ENCODE data around the gene CTTNBP2. TPM values are rescaled to one million over a fixed set of nuclear protein-coding genes. Genes with fewer than 3 reads are reported as not detected.

The CTTNBP2 gene
- total and polyA plus RNA-seq, 9 donors, result 2.6 to 18.4 (median 10.0) TPM

- H3K4me3 ChIP-seq, result no peak overlapping the region
- WGBS, 3 donors, result 88 to 96% (median 91%) methylated on average over 6 of the region's 6 CpGs
- intact Hi-C loops (cut with DNase I), result no loop called here
- H3K27me3 ChIP-seq, result no peaks in the 10 kb centered on the region
- H3K4me1 ChIP-seq (ENCODE audit: insufficient read depth), result no peaks in the 10 kb centered on the region
- no peak for DNase-seq
- H3K27ac ChIP-seq, result no peak overlapping the region
- H3K36me3 ChIP-seq, result no peaks in the 10 kb centered on the region
- no peak for TF ChIP-seq EP300 (IDR thresholded peaks at IDR 0.05)
- no peak for TF ChIP-seq CTCF (IDR thresholded peaks at IDR 0.05)
- TF ChIP-seq POLR2A (IDR thresholded peaks at IDR 0.05), result no peak
- H3K9me3 ChIP-seq, result no peaks in the 10 kb centered on the region
Observed at GRCh38 chr7:117731455-117731854, 141.8 kb downstream of the CTTNBP2 start.

- H3K9me3 ChIP-seq, result no peaks in the 10 kb centered on the region
- intact Hi-C loops (cut with DNase I), result no loop called here
- no peaks in the 10 kb centered on the region for H3K4me1 ChIP-seq (ENCODE audit: insufficient read depth)
- TF ChIP-seq POLR2A (IDR thresholded peaks at IDR 0.05), result no peak
- TF ChIP-seq EP300 (IDR thresholded peaks at IDR 0.05), result no peak
- no peak for TF ChIP-seq CTCF (IDR thresholded peaks at IDR 0.05)
- no peaks in the 10 kb centered on the region for H3K27me3 ChIP-seq
- WGBS, 3 donors, result 94 to 98% (median 95%) methylated on average over 3 of the region's 3 CpGs
- H3K27ac ChIP-seq, result no peak overlapping the region
- DNase-seq, result no peak
- no peak overlapping the region for H3K4me3 ChIP-seq
- no peaks in the 10 kb centered on the region for H3K36me3 ChIP-seq
Observed at GRCh38 chr7:117730390-117730789, 142.9 kb downstream of the CTTNBP2 start.

GRCh38 chr7:117728890-117729624, 144.2 kb downstream of the CTTNBP2 start:
- WGBS, 3 donors, result 66 to 80% (median 72%) methylated on average over 7 of the region's 7 CpGs
- intact Hi-C loops (cut with DNase I), result no loop called here
- no peak overlapping the region for H3K27ac ChIP-seq
- H3K4me1 ChIP-seq (ENCODE audit: insufficient read depth), result no peaks in the 10 kb centered on the region
- TF ChIP-seq CTCF (IDR thresholded peaks at IDR 0.05) (no peak), EP300 (IDR thresholded peaks at IDR 0.05) (no peak), POLR2A (IDR thresholded peaks at IDR 0.05) (no peak)
- H3K9me3 ChIP-seq, result no peaks in the 10 kb centered on the region
- H3K27me3 ChIP-seq, result no peaks in the 10 kb centered on the region
- no peak for DNase-seq
- no peaks in the 10 kb centered on the region for H3K36me3 ChIP-seq
- no peak overlapping the region for H3K4me3 ChIP-seq

- no peaks in the 10 kb centered on the region for H3K9me3 ChIP-seq
Observed at GRCh38 chr7:117724898-117725297, 148.3 kb downstream of the CTTNBP2 start.

More at GRCh38 chr7:117724898-117725297, 148.3 kb downstream of the CTTNBP2 start:
- TF ChIP-seq POLR2A (IDR thresholded peaks at IDR 0.05), result no peak
- TF ChIP-seq EP300 (IDR thresholded peaks at IDR 0.05), result no peak
- TF ChIP-seq CTCF (IDR thresholded peaks at IDR 0.05), result no peak
- DNase-seq, result no peak
- no peaks in the 10 kb centered on the region for H3K4me1 ChIP-seq (ENCODE audit: insufficient read depth)
- H3K27ac ChIP-seq, result no peak overlapping the region
- 95 to 100% (median 99%) methylated on average over 3 of the region's 3 CpGs for WGBS, 3 donors
- H3K36me3 ChIP-seq, result no peaks in the 10 kb centered on the region
- intact Hi-C loops (cut with DNase I), result no loop called here
- H3K27me3 ChIP-seq, result no peaks in the 10 kb centered on the region
- H3K4me3 ChIP-seq, result no peak overlapping the region
